ENCODE results near the gene CCDC51. TPM values are rescaled to one million over a fixed set of nuclear protein-coding genes. Genes with fewer than 3 reads are reported as not detected.

Gene CCDC51
- total and polyA plus RNA-seq, 2 of the 13 experiments (the other 11 are each of a cell fraction or from before 2014, with no cell fraction given), result 18.1 to 29.4 TPM

DNA sequence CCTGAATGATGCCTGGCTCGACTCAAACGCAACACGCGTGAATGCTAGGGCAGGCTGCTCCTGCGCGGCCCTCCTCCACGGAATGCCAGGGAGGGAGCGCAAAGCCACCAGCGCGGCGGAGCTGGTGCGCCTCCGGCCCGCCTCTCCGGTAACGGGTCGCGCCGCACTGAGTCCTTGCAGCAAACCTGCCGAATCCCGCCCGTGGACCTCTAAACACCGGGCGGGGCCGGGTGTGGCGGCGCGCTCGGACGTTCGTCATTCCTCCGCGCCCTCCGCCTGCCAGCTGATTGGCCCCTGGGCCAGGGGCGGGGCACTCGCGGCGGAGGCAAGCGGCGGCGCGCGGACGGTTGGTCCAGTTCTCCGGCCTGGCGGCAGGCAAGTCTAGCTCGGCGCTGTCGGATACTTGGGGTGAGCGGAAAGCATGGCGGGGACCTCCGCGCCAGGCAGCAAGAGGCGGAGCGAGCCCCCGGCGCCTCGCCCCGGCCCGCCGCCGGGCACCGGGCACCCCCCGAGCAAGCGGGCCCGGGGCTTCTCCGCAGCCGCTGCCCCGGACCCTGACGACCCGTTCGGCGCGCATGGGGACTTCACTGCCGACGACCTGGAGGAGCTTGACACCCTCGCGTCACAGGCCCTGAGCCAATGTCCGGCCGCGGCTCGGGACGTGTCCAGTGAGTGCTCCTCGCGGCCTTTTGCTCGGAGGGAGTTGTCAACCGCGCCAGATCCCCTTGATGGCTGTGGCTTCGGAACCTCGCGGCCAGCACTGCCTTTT is 6.7 kb upstream of the CCDC51 start, which contains the start of gene ATRIP (continued):
- no peak for TF ChIP-seq ZNF75D (CRISPR knock-in tag; IDR thresholded peaks at IDR 0.05; ENCODE audit: borderline replicate concordance)
- TF ChIP-seq, protein P1, sequence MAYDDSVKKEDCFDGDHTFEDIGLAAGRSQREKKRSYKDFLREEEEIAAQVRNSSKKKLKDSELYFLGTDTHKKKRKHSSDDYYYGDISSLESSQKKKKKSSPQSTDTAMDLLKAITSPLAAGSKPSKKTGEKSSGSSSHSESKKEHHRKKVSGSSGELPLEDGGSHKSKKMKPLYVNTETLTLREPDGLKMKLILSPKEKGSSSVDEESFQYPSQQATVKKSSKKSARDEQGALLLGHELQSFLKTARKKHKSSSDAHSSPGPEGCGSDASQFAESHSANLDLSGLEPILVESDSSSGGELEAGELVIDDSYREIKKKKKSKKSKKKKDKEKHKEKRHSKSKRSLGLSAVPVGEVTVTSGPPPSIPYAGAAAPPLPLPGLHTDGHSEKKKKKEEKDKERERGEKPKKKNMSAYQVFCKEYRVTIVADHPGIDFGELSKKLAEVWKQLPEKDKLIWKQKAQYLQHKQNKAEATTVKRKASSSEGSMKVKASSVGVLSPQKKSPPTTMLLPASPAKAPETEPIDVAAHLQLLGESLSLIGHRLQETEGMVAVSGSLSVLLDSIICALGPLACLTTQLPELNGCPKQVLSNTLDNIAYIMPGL (CRISPR knock-in tag; IDR thresholded peaks at IDR 0.05; ENCODE audit: borderline replicate concordance in 1 of 2, low read depth in 1 of 2), result peak; percentile 70 to 74
- peak; percentile 41; the same call in 1 of the 2 replicates for TF ChIP-seq ZSCAN20 (CRISPR knock-in tag; IDR thresholded peaks at IDR 0.05; ENCODE audit: borderline replicate concordance)
- TF ChIP-seq KDM5B (CRISPR knock-in tag; IDR thresholded peaks at IDR 0.05; ENCODE audit: borderline replicate concordance), result peak; percentile 68; the same call in 1 of the 2 replicates
- TF ChIP-seq, protein P2, sequence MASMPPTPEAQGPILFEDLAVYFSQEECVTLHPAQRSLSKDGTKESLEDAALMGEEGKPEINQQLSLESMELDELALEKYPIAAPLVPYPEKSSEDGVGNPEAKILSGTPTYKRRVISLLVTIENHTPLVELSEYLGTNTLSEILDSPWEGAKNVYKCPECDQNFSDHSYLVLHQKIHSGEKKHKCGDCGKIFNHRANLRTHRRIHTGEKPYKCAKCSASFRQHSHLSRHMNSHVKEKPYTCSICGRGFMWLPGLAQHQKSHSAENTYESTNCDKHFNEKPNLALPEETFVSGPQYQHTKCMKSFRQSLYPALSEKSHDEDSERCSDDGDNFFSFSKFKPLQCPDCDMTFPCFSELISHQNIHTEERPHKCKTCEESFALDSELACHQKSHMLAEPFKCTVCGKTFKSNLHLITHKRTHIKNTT (CRISPR knock-in tag; IDR thresholded peaks at IDR 0.05), result no peak
- TF ChIP-seq NFIB (CRISPR knock-in tag; IDR thresholded peaks at IDR 0.05; ENCODE audit: borderline replicate concordance), result no peak
- TF ChIP-seq, protein P3, sequence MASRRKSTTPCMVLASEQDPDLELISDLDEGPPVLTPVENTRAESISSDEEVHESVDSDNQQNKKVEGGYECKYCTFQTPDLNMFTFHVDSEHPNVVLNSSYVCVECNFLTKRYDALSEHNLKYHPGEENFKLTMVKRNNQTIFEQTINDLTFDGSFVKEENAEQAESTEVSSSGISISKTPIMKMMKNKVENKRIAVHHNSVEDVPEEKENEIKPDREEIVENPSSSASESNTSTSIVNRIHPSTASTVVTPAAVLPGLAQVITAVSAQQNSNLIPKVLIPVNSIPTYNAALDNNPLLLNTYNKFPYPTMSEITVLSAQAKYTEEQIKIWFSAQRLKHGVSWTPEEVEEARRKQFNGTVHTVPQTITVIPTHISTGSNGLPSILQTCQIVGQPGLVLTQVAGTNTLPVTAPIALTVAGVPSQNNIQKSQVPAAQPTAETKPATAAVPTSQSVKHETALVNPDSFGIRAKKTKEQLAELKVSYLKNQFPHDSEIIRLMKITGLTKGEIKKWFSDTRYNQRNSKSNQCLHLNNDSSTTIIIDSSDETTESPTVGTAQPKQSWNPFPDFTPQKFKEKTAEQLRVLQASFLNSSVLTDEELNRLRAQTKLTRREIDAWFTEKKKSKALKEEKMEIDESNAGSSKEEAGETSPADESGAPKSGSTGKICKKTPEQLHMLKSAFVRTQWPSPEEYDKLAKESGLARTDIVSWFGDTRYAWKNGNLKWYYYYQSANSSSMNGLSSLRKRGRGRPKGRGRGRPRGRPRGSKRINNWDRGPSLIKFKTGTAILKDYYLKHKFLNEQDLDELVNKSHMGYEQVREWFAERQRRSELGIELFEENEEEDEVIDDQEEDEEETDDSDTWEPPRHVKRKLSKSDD (CRISPR knock-in tag; IDR thresholded peaks at IDR 0.05; ENCODE audit: low read depth), result peak; percentile 78; the same call in 1 of the 2 replicates
- TF ChIP-seq FOSL1 (CRISPR knock-in tag; IDR thresholded peaks at IDR 0.05; ENCODE audit: borderline replicate concordance), result no peak
- no peak for TF ChIP-seq HMG20B (CRISPR knock-in tag; conservative IDR thresholded peaks at IDR 0.05)
- TF ChIP-seq TP53 (CRISPR knock-in tag; conservative IDR thresholded peaks at IDR 0.05), result no peak
- TF ChIP-seq ZMYM2 (CRISPR knock-in tag; IDR thresholded peaks at IDR 0.05), result no peak
- TF ChIP-seq, protein P4, sequence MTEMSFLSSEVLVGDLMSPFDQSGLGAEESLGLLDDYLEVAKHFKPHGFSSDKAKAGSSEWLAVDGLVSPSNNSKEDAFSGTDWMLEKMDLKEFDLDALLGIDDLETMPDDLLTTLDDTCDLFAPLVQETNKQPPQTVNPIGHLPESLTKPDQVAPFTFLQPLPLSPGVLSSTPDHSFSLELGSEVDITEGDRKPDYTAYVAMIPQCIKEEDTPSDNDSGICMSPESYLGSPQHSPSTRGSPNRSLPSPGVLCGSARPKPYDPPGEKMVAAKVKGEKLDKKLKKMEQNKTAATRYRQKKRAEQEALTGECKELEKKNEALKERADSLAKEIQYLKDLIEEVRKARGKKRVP (CRISPR knock-in tag; IDR thresholded peaks at IDR 0.05), result no peak
- 0 out of 2 replicates have a peak, but pooled peaks have one; percentile 28 for TF ChIP-seq ZNF598 (CRISPR knock-in tag; IDR thresholded peaks at IDR 0.05; ENCODE audit: borderline replicate concordance)
- TF ChIP-seq SAFB2 (CRISPR knock-in tag; IDR thresholded peaks at IDR 0.05; ENCODE audit: borderline replicate concordance, low read depth), result 0 out of 2 replicates have a peak, but pooled peaks have one; percentile 68
- 0 out of 2 replicates have a peak, but pooled peaks have one; percentile 12 for TF ChIP-seq ONECUT2 (CRISPR knock-in tag; IDR thresholded peaks at IDR 0.05)
- TF ChIP-seq LCORL (IDR thresholded peaks at IDR 0.05), result no peak
- no peak for TF ChIP-seq LCORL (CRISPR knock-in tag; IDR thresholded peaks at IDR 0.05)
- TF ChIP-seq SALL1 (CRISPR knock-in tag; IDR thresholded peaks at IDR 0.05), result peak; percentile 85
- TF ChIP-seq ZNF33A (CRISPR knock-in tag; IDR thresholded peaks at IDR 0.05; ENCODE audit: borderline replicate concordance), result no peak
- no peak for TF ChIP-seq HNRNPH1 (optimal IDR thresholded peaks at IDR 0.05; ENCODE audit: low read depth, low read length)
- TF ChIP-seq ZNF431 (CRISPR knock-in tag; IDR thresholded peaks at IDR 0.05; ENCODE audit: borderline replicate concordance, low read depth), result peak; percentile 77
- TF ChIP-seq ISL2 (CRISPR knock-in tag; IDR thresholded peaks at IDR 0.05), result peak; percentile 67; the same call in 1 of the 2 replicates

Measured in HepG2 (cell line).